Caco-2 (cell line): ENCODE data around the gene HSCB. TPM values are rescaled to one million over a fixed set of nuclear protein-coding genes. Genes with fewer than 3 reads are reported as not detected.
"Not testable (repeated sequence)": the region's sequence is repeated elsewhere in the genome, so short reads cannot be mapped to it uniquely, and the experiment has no call there.

Experiments used
- BruUV-seq: library from RNA; stranded (reverse); fragments of 400-500 nt; replicated peaks from 2 replicates; lab custom pipeline; 2021; lab: Mats Ljungman, UMichigan
- CTCF ChIA-PET: fragments of 300-600 bp; sonication (Branson Sonifier 250); formaldehyde crosslinking; loops from one replicate; lab custom pipeline; 2022; ENCODE audit warnings: antibody characterized with exemption; lab: Charles Lee
- POLR2A ChIA-PET: fragments of 300-600 bp; sonication (Branson Sonifier 250); formaldehyde crosslinking; loops from one replicate; lab custom pipeline; 2022; ENCODE audit warnings: antibody characterized with exemption; lab: Charles Lee
- DNase-seq, 2 experiments: peaks; one replicate each; pipeline versions ENCODE4 v3.0.0 to v3.0.0-alpha.2; 2020 to 2022
- H3K27me3 ChIP-seq: replicated peaks from 2 replicates; pipeline ENCODE4 v1.6.0; 2011; ENCODE audit warnings: low read length; ENCODE audit not compliant: control insufficient read depth, insufficient read depth
- H3K36me3 ChIP-seq: 2 replicates; pipeline ENCODE4 v1.5.1; 2011; ENCODE audit warnings: low read length; ENCODE audit not compliant: control insufficient read depth, insufficient read depth
- H3K4me1 ChIP-seq: fragments of 250-450 bp; sonication (Bioruptor Pico); 2 replicates; pipeline ENCODE4 v1.5.1; 2020; ENCODE audit warnings: mild to moderate bottlenecking
- H3K4me3 ChIP-seq: 2 replicates; pipeline ENCODE4 v1.5.1; 2011; ENCODE audit warnings: low read depth, mild to moderate bottlenecking, control low read depth, low read length
- H3K9me3 ChIP-seq: fragments of 250-450 bp; sonication (Bioruptor Pico); 2 replicates; pipeline ENCODE4 v1.5.1; 2020; ENCODE audit warnings: mild to moderate bottlenecking, moderate library complexity
- H3K27ac Mint-ChIP-seq: one replicate; pipeline ENCODE4 v1.8.0; 2022; ENCODE audit warnings: mixed read lengths; ENCODE audit not compliant: unreplicated experiment
- H3K27me3 Mint-ChIP-seq: one replicate; pipeline ENCODE4 v1.8.0; 2022; ENCODE audit warnings: mixed read lengths; ENCODE audit not compliant: insufficient read depth, unreplicated experiment
- H3K36me3 Mint-ChIP-seq: one replicate; pipeline ENCODE4 v1.8.0; 2022; ENCODE audit warnings: mild to moderate bottlenecking, mixed read lengths; ENCODE audit not compliant: insufficient read depth, unreplicated experiment
- H3K4me1 Mint-ChIP-seq: one replicate; pipeline ENCODE4 v1.8.0; 2022; ENCODE audit warnings: low read depth, mixed read lengths; ENCODE audit not compliant: unreplicated experiment
- H3K4me3 Mint-ChIP-seq: one replicate; pipeline ENCODE4 v1.8.0; 2022; ENCODE audit warnings: mild to moderate bottlenecking, moderate library complexity, mixed read lengths; ENCODE audit not compliant: unreplicated experiment
- H3K9me3 Mint-ChIP-seq: one replicate; pipeline ENCODE4 v1.8.0; 2022; ENCODE audit warnings: mixed read lengths; ENCODE audit not compliant: unreplicated experiment
- intact Hi-C: fragments of 100-400 bp; cut with micrococcal nuclease; formaldehyde crosslinking; loops from one replicate; pipeline ENCODE4 v1.10.0; 2022; ENCODE audit not compliant: unreplicated experiment
- total RNA-seq: library from RNA; stranded (reverse); gene quantifications from 2 replicates; pipeline ENCODE4 v1.2.3, GENCODE V29; 2022
- TF ChIP-seq, protein P1 (sequence below), 2 experiments: fragments of 200-600 bp in 1 of 2; IDR thresholded peaks; 1 replicate in 1 of 2; 2 replicates in 1 of 2; pipeline versions ENCODE4 v1.5.1 to v1.8.0; 2011 to 2022; ENCODE audit warnings: antibody characterized with exemption in 1 of 2, control low read depth in 1 of 2, inconsistent platforms in 1 of 2, low read depth in 1 of 2, low read length in 1 of 2, mild to moderate bottlenecking in 1 of 2, moderate library complexity in 1 of 2; ENCODE audit not compliant: insufficient read depth in 1 of 2, severe bottlenecking in 1 of 2, unreplicated experiment in 1 of 2

The HSCB gene
- total RNA-seq, 1 experiment from 2014 or later, result 8.2 TPM

DNA sequence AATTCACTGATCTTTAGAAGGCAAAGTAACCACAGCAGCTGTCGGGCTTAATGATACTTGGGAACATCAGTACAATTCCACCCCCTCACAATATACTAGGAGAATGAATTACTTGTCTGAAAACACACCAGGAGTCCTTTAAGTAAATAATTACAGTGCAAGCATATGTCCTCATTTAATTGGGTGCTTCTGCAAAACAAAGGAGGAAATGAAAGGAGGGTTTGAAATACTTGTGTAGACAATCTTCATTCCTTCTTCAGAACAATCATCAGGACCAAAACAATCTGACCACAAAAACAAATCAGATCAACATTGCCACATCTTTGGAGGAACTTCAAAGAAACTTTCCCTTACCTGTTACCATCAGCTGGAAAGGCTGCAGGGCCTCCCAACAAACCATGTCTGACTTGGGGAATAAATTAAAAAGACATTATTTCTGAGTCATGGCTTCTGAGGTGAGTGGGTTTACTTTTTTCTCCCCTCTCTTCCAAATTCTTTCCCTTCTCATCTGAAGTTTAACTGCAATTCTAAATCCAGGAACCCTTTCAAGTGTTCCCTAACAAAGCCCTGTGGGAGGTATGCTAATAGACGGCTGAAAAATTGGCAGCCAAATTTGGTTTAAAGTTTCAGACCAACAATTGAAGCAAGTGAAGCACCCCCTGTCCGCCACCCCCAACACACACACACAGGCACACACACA lies 18.2 kb downstream of the HSCB start:
- DNase-seq, result no peak
- Mint-ChIP-seq H3K9me3 (no peaks in the 10 kb centered on the region), H3K27me3 (no peaks in the 10 kb centered on the region), H3K27ac (no peak overlapping the region), H3K36me3 (peaks cover 9% of the 10 kb centered on the region), H3K4me1 (peaks cover 7% of the 10 kb centered on the region), H3K4me3 (no peak overlapping the region)
- Histone ChIP-seq H3K27me3 (no peaks in the 10 kb centered on the region), H3K4me3 (no peak overlapping the region), H3K36me3 (no peaks in the 10 kb centered on the region), H3K4me1 (peaks cover 3% of the 10 kb centered on the region; the same call in 1 of the 2 replicates), H3K9me3 (no peaks in the 10 kb centered on the region; the same call in 1 of the 2 replicates)
- ChIA-PET CTCF (no interaction called here), POLR2A (interaction anchor here (0.6 kb wide), 2 partner anchors 24 to 78 kb away, joined by 3 read pairs; no protein-coding TSS in a partner anchor)
- TF ChIP-seq, protein P1, sequence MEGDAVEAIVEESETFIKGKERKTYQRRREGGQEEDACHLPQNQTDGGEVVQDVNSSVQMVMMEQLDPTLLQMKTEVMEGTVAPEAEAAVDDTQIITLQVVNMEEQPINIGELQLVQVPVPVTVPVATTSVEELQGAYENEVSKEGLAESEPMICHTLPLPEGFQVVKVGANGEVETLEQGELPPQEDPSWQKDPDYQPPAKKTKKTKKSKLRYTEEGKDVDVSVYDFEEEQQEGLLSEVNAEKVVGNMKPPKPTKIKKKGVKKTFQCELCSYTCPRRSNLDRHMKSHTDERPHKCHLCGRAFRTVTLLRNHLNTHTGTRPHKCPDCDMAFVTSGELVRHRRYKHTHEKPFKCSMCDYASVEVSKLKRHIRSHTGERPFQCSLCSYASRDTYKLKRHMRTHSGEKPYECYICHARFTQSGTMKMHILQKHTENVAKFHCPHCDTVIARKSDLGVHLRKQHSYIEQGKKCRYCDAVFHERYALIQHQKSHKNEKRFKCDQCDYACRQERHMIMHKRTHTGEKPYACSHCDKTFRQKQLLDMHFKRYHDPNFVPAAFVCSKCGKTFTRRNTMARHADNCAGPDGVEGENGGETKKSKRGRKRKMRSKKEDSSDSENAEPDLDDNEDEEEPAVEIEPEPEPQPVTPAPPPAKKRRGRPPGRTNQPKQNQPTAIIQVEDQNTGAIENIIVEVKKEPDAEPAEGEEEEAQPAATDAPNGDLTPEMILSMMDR (IDR thresholded peaks at IDR 0.05; ENCODE audit: insufficient read depth in 1 of 2, low read depth in 1 of 2, low read length in 1 of 2, severe bottlenecking in 1 of 2, unreplicated experiment in 1 of 2), result no peak
- no TSS peak for BruUV-seq
- intact Hi-C loops, result no loop called here

- no peaks in the 10 kb centered on the region for H3K9me3 Mint-ChIP-seq
- no peaks in the 10 kb centered on the region for H3K27me3 Mint-ChIP-seq
- POLR2A ChIA-PET, result no interaction called here
- peaks cover 9% of the 10 kb centered on the region for H3K36me3 Mint-ChIP-seq
- BruUV-seq, result no TSS peak
- Histone ChIP-seq H3K27me3 (no peaks in the 10 kb centered on the region), H3K36me3 (no peaks in the 10 kb centered on the region), H3K4me1 (peaks cover 3% of the 10 kb centered on the region; the same call in 1 of the 2 replicates), H3K9me3 (no peaks in the 10 kb centered on the region), H3K4me3 (no peak overlapping the region)
- H3K4me1 Mint-ChIP-seq, result peaks cover 7% of the 10 kb centered on the region
- no peak for DNase-seq
- intact Hi-C loops, result no loop called here
- CTCF ChIA-PET, result no interaction called here
- TF ChIP-seq, protein P1 (IDR thresholded peaks at IDR 0.05; ENCODE audit: insufficient read depth in 1 of 2, low read depth in 1 of 2, low read length in 1 of 2, severe bottlenecking in 1 of 2, unreplicated experiment in 1 of 2), result no peak
- no peak overlapping the region for H3K4me3 Mint-ChIP-seq
- H3K27ac Mint-ChIP-seq, result no peak overlapping the region
Measured at GRCh38 chr22:28761449-28761755, 19.6 kb downstream of the HSCB start.

DNA sequence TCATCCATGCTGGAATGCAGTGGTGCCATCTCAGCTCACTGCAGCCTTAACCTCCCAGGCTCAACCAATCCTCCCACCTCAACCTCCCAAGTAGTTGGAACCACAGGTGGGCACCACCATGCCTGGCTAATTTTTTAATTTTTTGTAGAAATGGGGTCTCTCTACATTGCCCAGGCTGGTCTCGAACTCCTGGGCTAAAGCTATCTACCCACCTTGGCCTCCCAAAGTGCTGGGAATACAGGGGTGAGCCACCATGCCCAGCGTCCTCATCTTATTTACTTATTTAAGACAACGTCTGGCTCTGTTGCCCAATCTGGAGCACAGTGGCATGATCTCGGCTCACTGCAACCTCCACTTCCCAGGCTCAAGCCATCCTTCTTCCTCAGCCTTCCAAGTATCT lies 20.2 kb downstream of the HSCB start:
- BruUV-seq, H3K4me1 ChIP-seq, H3K36me3 Mint-ChIP-seq, H3K4me3 ChIP-seq, H3K27ac Mint-ChIP-seq, POLR2A ChIA-PET, H3K9me3 Mint-ChIP-seq, CTCF ChIA-PET, H3K4me1 Mint-ChIP-seq, H3K36me3 ChIP-seq, H3K4me3 Mint-ChIP-seq, H3K27me3 ChIP-seq, DNase-seq, intact Hi-C loops, H3K27me3 Mint-ChIP-seq, H3K9me3 ChIP-seq: not testable (repeated sequence)
